Femur (tissue), 1 donor: Measurements from ENCODE around the gene CTNNA1.

Experiments
- DNase-seq: peaks from one replicate; pipeline ENCODE4 v3.0.0-alpha.2; 2017

The CTNNA1 gene

GRCh38 chr5:138972836-138973235 is 219.6 kb downstream of the CTNNA1 start:
- DNase-seq: no peak

- DNase-seq: peak; percentile 59
These were observed 221.2 kb downstream of the CTNNA1 start for GRCh38 chr5:138974227-138975063.

- DNase-seq: peak; percentile 65
These were observed 222.0 kb downstream of the CTNNA1 start for GRCh38 chr5:138975098-138975847.

GRCh38 chr5:138978080-138978479 is 224.9 kb downstream of the CTNNA1 start:
- no peak for DNase-seq

- no peak for DNase-seq
These were observed 225.4 kb downstream of the CTNNA1 start for GRCh38 chr5:138978581-138978980.

GRCh38 chr5:138979684-138980280 is 226.6 kb downstream of the CTNNA1 start:
- no peak for DNase-seq

GRCh38 chr5:138980441-138980840 is 227.2 kb downstream of the CTNNA1 start:
- DNase-seq: no peak

GRCh38 chr5:138981131-138981530 is 227.9 kb downstream of the CTNNA1 start:
- DNase-seq: no peak

- DNase-seq: no peak
These were observed 228.4 kb downstream of the CTNNA1 start for GRCh38 chr5:138981586-138981985.

- DNase-seq: no peak
These were observed 230.8 kb downstream of the CTNNA1 start for GRCh38 chr5:138983984-138984383.
